Adipose tissue (tissue), 3 donors: Measurements from ENCODE around the gene GMNC. TPM values are rescaled to one million over a fixed set of nuclear protein-coding genes. Genes with fewer than 3 reads are reported as not detected.
"Not testable (repeated sequence)": the region's sequence is repeated elsewhere in the genome, so short reads cannot be mapped to it uniquely, and the experiment has no call there.

Experiments
- H3K27ac ChIP-seq: one replicate; pipeline ENCODE4 v1.5.1; 2013; ENCODE audit warnings: low read depth, low read length
- WGBS, 3 donors: extraction: QIAGEN DNeasy Blood & Tissue Kit; methylation state at CpG; one replicate each; pipeline ENCODE4 v1.1.7; 2013; 5-methylcytosine and 5-hydroxymethylcytosine counted together
- polyA plus RNA-seq, 3 donors: library from polyadenylated mRNA; stranded (reverse); fragments of 200-250 nt; gene quantifications; one replicate each; pipeline ENCODE4 v1.2.3, GENCODE V29; 2013
- donor health status: healthy with polysubstance abuse.
- donor health status: Bipolar disorder and iron deficiency.
- donor health status: healthy.

Gene GMNC, protein sequence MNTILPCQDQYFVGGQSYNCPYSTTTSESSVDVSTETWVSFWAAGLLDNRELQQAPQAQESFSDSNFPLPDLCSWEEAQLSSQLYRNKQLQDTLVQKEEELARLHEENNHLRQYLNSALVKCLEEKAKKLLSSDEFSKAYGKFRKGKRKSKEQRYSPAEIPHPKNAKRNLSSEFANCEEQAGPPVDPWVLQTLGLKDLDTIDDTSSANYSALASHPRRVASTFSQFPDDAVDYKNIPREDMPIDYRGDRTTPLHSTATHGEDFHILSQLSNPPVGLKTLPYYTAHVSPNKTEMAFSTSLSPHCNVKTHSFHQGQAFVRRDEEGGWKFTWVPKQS
- under 1 TPM in 1 of 3 donors, not detected in 2; 0.39 TPM for polyA plus RNA-seq

DNA sequence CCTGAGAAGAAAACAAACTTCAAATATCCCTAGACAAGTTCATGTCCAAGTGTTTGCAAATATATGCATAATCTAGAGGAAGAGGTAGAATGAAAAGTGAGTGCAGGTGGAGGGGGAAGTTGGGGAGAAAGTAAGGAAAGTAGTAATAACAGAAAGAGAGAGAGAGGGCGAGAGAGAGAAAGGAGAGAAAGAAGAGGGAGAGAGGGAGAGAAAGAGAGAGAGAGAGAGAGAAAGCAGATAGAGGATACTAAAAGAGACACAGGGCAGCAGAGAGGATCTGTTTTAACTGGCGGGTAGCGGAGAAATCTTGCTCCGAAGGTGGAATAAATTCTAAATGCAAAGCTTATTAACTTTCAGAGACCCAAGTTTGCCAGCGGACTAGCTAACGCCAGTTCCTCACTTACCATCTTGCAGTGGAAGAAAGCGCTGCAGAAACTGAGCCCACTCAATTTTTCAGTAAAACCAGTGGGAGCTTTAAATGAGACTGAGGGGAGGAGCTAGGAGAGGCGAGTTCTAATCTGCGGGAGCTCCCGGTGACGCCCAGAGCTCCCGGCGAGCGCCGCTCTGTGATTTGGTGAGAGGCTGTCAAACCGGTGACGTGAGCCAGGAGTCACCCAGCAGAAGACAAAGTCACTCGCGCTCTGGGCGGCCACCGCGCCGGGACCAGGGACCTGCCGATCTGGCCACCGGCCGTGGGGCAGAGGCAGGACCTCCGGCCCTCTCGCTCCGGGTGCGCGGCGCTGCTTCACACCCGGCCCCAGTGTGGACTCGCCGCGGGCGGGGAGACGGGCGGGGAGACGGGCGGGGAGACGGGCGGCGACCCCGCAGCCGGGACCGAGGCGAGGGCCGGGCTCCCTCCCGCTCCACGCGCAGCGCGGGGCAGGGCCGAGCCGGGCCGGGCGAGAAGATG, at the start of gene GMNC:
Gene GMNC, minus strand, starts transcription at position 486 of the 910 bp plus-strand sequence. Its CDS starts 79 bp downstream, at position 407.
- H3K27ac ChIP-seq = no peak within 1 kb of the TSS

GRCh38 chr3:190911382-190911781, 48.9 kb upstream of the GMNC start:
- no peak overlapping the region for H3K27ac ChIP-seq
- WGBS, 3 donors = 56 to 74% (median 67%) methylated on average over 4 of the region's 4 CpGs

More for the DNA sequence above, at the start of gene GMNC:
- 4 to 6% (median 4%) methylated on average over 56 to 58 of the region's 58 CpGs for WGBS, 3 donors

DNA sequence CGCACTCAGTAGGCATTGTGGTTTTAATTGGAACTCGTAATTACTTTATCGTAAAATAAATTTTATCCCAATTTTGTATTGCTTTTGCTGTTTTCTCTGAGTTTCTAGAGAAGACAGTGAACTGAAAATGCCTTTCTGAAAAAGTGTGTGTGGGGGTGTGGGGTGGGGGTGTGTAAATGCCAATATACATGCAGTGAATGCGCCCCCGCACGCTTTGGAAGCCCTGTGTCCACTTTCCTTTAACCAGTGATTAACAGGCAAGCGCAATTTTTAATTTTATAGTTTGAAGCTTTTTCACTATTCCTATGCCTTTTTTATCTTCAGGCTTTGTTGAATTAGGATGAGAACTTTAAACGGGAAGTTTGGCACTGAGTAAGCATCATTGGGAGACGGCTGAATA, 47.4 kb upstream of the GMNC start:
- WGBS, 3 donors = 82 to 88% (median 87%) methylated on average over 9 of the region's 9 CpGs
- no peak overlapping the region for H3K27ac ChIP-seq

DNA sequence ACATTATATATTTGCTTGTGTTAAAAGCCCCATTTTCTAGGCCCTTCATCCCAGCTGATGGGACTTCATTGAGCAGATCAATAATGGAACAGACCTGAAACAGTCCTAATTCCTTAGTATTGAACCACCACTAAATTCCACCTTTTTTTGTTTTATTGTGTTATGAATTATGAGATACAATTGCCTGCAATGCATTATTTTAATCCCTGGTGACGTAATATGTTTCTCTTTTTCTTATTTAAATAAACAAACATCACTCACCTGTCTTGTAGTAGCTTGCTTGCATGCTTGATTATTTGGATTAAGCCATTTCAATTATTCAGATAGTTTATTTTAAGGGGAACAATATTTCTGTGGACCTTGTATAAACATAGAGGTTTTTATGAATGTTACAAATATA, 40.7 kb upstream of the GMNC start:
- no peak overlapping the region for H3K27ac ChIP-seq
- 58 to 67% (median 66%) methylated on average over 1 of the region's 1 CpG for WGBS, 3 donors

- H3K27ac ChIP-seq = no peak overlapping the region
- 63 to 74% (median 73%) methylated on average over 2 of the region's 2 CpGs for whole genome bisulfite sequencing, 3 donors
These were observed 39.8 kb upstream of the GMNC start for GRCh38 chr3:190902292-190902691.

DNA sequence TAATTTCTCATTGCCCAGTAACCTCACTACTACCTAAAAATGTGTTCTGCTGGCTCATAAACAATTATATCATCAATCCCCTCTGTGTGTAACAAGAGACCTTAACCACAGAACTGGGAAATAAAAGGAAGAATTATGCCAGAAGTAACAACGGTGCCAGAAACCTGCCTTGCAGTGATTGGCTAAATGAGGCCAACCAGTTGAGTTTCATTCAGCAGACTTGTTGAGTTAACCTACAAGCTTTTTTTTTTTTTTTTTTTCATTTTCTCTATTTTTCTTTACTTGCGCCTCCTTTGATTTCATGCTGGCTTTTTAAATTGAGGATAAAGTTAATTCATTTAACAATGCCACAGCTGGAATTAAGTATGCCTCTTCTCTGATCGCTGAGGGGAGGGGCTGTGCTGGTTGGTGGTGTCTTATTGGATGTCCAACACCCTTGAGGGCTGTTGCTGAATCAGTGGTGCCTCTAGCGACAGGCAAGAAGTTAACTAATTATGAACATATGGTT, 30.0 kb upstream of the GMNC start:
- 73 to 84% (median 74%) methylated on average over 4 of the region's 4 CpGs for WGBS, 3 donors

DNA sequence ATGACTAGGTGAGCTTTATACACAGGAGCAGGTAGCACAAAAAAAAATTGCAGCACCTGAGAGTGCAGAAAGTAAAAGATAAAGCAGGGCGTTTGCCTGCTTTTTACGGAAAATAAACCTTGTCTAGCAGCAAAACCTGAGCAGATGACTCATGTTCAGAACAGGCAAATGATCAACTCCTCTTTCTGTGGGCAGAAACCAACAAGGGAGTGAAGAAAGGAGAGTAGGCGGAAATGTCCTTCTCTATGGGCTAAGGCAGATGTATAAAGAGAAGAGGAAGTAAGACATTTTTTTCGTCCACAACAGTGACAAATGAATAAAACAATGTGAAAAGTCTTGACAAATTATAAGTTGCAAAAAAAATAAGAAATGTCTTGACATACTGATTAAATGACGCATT, 24.5 kb upstream of the GMNC start:
- no peak overlapping the region for H3K27ac ChIP-seq
- 63 to 73% (median 73%) methylated on average over 5 of the region's 5 CpGs for WGBS, 3 donors

More for the DNA sequence above, 30.0 kb upstream of the GMNC start:
- no peak overlapping the region for H3K27ac ChIP-seq

DNA sequence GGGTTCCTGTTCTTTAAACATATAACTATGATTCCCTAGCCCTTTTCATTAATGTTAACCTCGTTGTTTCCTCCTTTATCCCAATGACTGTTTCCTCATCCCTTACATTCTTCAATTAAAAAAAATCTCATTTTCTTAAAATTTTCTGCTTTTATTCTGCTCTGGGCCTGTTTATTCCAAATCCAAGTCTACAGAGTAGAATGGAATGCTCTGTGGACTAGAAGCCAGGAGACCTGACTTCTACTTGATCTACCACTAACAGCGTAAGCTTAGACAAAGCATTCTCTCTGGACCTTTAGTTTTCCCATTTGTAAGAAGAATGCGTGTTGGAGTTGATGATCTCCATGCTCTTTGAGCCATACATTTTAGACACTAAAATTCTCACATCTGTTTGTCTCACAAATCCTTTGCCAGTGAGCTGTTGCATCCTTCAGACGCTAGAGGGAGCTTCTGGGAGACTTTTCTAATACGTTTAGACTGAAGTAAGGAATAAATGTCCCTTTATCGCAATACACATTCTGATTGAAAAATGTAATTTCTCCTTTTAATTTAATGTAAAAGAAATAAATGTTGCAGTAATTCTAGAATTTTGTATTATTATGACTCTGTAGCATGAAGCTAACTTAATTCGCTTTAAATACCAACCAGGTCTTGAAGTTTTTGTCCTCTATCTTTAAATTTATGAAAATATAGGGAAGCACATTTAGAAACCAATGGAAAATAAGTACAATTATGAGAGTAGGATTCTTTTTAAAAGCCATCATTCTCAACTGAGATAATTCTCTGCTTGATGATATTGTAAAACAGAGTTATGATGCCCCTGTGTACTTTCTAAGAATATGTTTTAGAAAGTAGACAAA, 21.7 kb upstream of the GMNC start:
- 28 to 31% (median 30%) methylated on average over 7 of the region's 7 CpGs for WGBS, 3 donors

DNA sequence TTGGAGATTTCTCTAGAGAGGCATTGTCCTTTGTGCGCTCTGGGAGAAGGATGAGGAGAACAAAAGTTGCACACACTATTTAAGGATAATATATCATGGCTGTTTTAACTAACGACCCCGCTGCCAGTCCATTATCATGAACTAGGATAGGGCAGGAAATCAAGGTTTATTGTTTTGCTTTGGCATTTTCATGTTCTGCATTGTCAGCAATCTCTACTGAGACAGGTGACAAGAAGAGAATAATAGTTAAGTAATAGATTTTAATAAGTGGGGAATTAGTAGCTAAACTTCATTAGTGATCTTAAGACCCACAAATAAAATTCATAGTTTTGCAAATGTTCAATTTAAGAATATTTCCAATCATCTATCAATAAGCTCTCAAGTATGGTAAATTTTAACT, 20.6 kb upstream of the GMNC start:
- H3K27ac ChIP-seq = no peak overlapping the region
- 65 to 77% (median 67%) methylated on average over 3 of the region's 3 CpGs for WGBS, 3 donors

More for the DNA sequence above, 21.7 kb upstream of the GMNC start:
- no peak overlapping the region for H3K27ac ChIP-seq

- no peak overlapping the region for H3K27ac ChIP-seq
- WGBS, 3 donors = 84 to 89% (median 85%) methylated on average over 16 to 17 of the region's 17 CpGs
These were observed 15.4 kb upstream of the GMNC start for GRCh38 chr3:190877925-190878324.

DNA sequence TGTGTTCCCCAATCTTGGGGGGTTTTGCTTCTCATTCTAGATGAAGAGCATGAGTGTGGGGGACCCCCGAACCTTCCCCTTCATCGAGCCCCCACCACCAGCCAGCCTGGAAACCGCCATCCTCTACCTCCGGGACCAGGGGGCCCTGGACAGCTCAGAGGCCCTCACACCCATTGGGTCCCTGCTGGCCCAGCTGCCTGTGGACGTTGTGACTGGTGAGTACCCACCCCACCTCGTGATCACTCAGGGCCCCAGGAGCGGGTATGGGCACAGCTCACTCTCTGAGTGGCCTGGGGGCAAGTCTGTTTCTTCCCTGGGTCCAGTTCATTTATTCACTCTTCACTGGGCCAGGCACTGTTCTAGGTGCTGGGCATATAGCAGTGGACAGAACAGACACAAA, 13.9 kb upstream of the GMNC start:
- 86 to 96% (median 93%) methylated on average over 4 to 6 of the region's 7 CpGs for WGBS, 3 donors
- H3K27ac ChIP-seq = not testable (repeated sequence)

GRCh38 chr3:190875061-190875460, 12.6 kb upstream of the GMNC start:
- H3K27ac ChIP-seq = not testable (repeated sequence)
- WGBS, 3 donors = 93 to 95% (median 95%) methylated on average over 7 to 9 of the region's 9 CpGs

- H3K27ac ChIP-seq = no peak overlapping the region
- 32 to 58% (median 53%) methylated on average over 3 of the region's 3 CpGs for WGBS, 3 donors
These were observed 7.6 kb upstream of the GMNC start for GRCh38 chr3:190870127-190870526.

DNA sequence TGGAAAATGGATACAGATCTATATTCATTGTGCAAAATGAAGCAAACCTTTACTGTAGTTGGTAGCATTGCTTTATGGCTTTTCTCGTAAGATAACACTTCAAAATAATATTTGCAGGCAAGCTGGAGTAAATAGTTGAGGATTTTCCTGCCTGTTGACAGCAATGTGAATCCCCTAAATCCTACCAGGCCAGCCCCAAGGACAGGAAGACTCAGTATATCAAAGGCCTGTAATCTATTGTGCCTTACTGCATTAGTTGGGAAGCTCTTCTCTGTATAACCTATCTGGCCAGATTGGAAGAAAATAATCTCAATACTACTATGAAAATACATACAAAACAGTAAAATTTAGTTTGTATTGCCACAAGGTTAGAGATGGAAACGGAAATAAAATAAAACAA, 4.6 kb upstream of the GMNC start:
- H3K27ac ChIP-seq = no peak overlapping the region
- WGBS, 3 donors = 83 to 88% (median 83%) methylated on average over 2 of the region's 2 CpGs

- H3K27ac ChIP-seq = no peak overlapping the region
- WGBS, 3 donors = 50 to 64% (median 61%) methylated on average over 7 of the region's 7 CpGs
These were observed 3.3 kb upstream of the GMNC start for GRCh38 chr3:190865828-190866227.

- 19 to 55% (median 52%) methylated on average over 2 of the region's 2 CpGs for WGBS, 3 donors
- H3K27ac ChIP-seq = no peak overlapping the region
These were observed 2.9 kb upstream of the GMNC start for GRCh38 chr3:190865419-190865818.

DNA sequence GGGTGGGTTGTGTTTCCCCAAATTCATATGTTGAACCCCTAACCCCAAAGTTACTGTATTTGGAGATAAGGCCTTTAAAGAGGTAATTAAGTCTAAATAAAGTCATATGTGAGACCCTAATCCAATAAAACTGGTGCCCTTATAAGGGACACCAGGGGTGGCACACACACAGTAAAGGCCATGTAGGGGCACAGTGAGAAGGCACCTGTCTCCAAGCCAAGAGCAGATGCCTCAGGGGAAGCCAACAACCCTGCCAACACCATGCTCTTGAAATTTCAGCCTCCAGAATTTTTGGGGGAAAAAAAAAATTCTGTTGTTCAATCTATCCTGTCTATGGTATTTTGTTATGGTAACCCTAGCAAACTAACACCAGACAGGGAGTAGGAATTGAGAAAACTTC, 1.5 kb upstream of the GMNC start:
- no peak overlapping the region for H3K27ac ChIP-seq

- H3K27ac ChIP-seq = no peak overlapping the region
- 12 to 14% (median 13%) methylated on average over 6 of the region's 6 CpGs for WGBS, 3 donors
These were observed 598 bp upstream of the GMNC start for GRCh38 chr3:190863119-190863465.
